GM18508 (cell line): ENCODE results near the gene SC5D.

Experiments used
- ATAC-seq: cut with Tn5 transposase; IDR thresholded peaks from one replicate; pipeline ENCODE4 v1.9.1; 2021; ENCODE audit warnings: moderate number of reproducible peaks; ENCODE audit not compliant: insufficient read depth, unreplicated experiment

SC5D gene

GRCh38 chr11:121291319-121291718, 1.3 kb upstream of the SC5D start:
- no peak for ATAC-seq

GRCh38 chr11:121291896-121292494, 576 bp upstream of the SC5D start:
- peak; percentile 13 for ATAC-seq

GRCh38 chr11:121293288-121293594, 670 bp downstream of the SC5D start:
- no peak for ATAC-seq

GRCh38 chr11:121295246-121296029, 2.9 kb downstream of the SC5D start:
- no peak for ATAC-seq

- ATAC-seq, result no peak
Observed at GRCh38 chr11:121297872-121298271, 5.3 kb downstream of the SC5D start.

GRCh38 chr11:121298774-121299173, 6.2 kb downstream of the SC5D start:
- no peak for ATAC-seq

- ATAC-seq, result no peak
Observed at GRCh38 chr11:121299417-121299816, 6.8 kb downstream of the SC5D start.

- no peak for ATAC-seq
Observed at GRCh38 chr11:121300313-121300971, 7.9 kb downstream of the SC5D start.

- ATAC-seq, result no peak
Observed at GRCh38 chr11:121300972-121301699, 8.6 kb downstream of the SC5D start.

- ATAC-seq, result no peak
Observed at GRCh38 chr11:121304759-121305158, 12.2 kb downstream of the SC5D start.

- no peak for ATAC-seq
Observed at GRCh38 chr11:121308816-121309215, 16.2 kb downstream of the SC5D start.

GRCh38 chr11:121309688-121310087, 17.1 kb downstream of the SC5D start:
- peak; percentile 66 for ATAC-seq

GRCh38 chr11:121310908-121311307, 18.3 kb downstream of the SC5D start:
- no peak for ATAC-seq

- ATAC-seq, result no peak
Observed at GRCh38 chr11:121311373-121311772, 18.8 kb downstream of the SC5D start.

GRCh38 chr11:121312483-121312882, 19.9 kb downstream of the SC5D start:
- ATAC-seq, result no peak

GRCh38 chr11:121318848-121319834, 26.6 kb downstream of the SC5D start:
- ATAC-seq, result no peak

GRCh38 chr11:121321614-121322243, 29.2 kb downstream of the SC5D start:
- ATAC-seq, result no peak

GRCh38 chr11:121323046-121323607, 30.6 kb downstream of the SC5D start:
- no peak for ATAC-seq

- ATAC-seq, result no peak
Observed at GRCh38 chr11:121326230-121326629, 33.7 kb downstream of the SC5D start.
